Osteoblast (primary cell): Measurements from ENCODE around the gene PPARG. TPM values are rescaled to one million over a fixed set of nuclear protein-coding genes. Genes with fewer than 3 reads are reported as not detected.
"Not testable (repeated sequence)": the region's sequence is repeated elsewhere in the genome, so short reads cannot be mapped to it uniquely, and the experiment has no call there.

Experiments
- DNase-seq: peaks from one replicate; pipeline ENCODE4 v3.0.0; 2011; ENCODE audit warnings: low spot score, mixed read lengths; ENCODE audit not compliant: insufficient read length; ENCODE audit errors: missing footprints
- H2AFZ ChIP-seq: 2 replicates; pipeline ENCODE4 v1.6.0; 2011; ENCODE audit warnings: mild to moderate bottlenecking, low read length
- H3K27ac ChIP-seq: 2 replicates; pipeline ENCODE4 v1.5.1; 2011; ENCODE audit warnings: mild to moderate bottlenecking, low read depth, low read length, moderate library complexity
- H3K27me3 ChIP-seq: 2 replicates; pipeline ENCODE4 v1.6.0; 2012; ENCODE audit warnings: mild to moderate bottlenecking, control low read depth, inconsistent platforms, low read length, moderate library complexity; ENCODE audit not compliant: insufficient read depth
- H3K36me3 ChIP-seq: 2 replicates; pipeline ENCODE4 v1.5.1; 2011; ENCODE audit warnings: mild to moderate bottlenecking, low read length, control low read depth, moderate library complexity; ENCODE audit not compliant: insufficient read depth
- H3K4me1 ChIP-seq: 2 replicates; pipeline ENCODE4 v1.5.1; 2011; ENCODE audit warnings: mild to moderate bottlenecking, low read length, control low read depth, moderate library complexity; ENCODE audit not compliant: insufficient read depth
- H3K4me2 ChIP-seq: 2 replicates; pipeline ENCODE4 v1.6.0; 2011; ENCODE audit warnings: mild to moderate bottlenecking, low read length; ENCODE audit not compliant: insufficient read depth
- H3K4me3 ChIP-seq: fragments of 200-600 bp; sonication (generic); 3 replicates; pipeline ENCODE4 v1.5.1; 2012; ENCODE audit warnings: mild to moderate bottlenecking, low read length, inconsistent platforms; ENCODE audit not compliant: insufficient read depth
- H3K79me2 ChIP-seq: 2 replicates; pipeline ENCODE4 v1.6.0; 2012; ENCODE audit warnings: mild to moderate bottlenecking, low read length, control low read depth, inconsistent platforms; ENCODE audit not compliant: insufficient read depth
- H3K9me3 ChIP-seq: 2 replicates; pipeline ENCODE4 v1.5.1; 2011; ENCODE audit warnings: low read depth, low read length, control low read depth
- H4K20me1 ChIP-seq: 2 replicates; pipeline ENCODE4 v1.6.0; 2012; ENCODE audit warnings: mild to moderate bottlenecking, low read length, control low read depth; ENCODE audit not compliant: insufficient read depth
- CTCF ChIP-seq: IDR thresholded peaks from 2 replicates; pipeline ENCODE4 v1.5.1; 2011; ENCODE audit warnings: mild to moderate bottlenecking, low read depth, low read length, moderate library complexity; ENCODE audit errors: extremely low read depth
- total RNA-seq: library from RNA; depleted of rRNA; stranded (reverse); fragments of >200 nt; gene quantifications from 2 replicates; pipeline ENCODE4 v1.2.3, GENCODE V29; 2012

PPARG gene
- total RNA-seq, 1 donor, result 7.2 TPM

DNA sequence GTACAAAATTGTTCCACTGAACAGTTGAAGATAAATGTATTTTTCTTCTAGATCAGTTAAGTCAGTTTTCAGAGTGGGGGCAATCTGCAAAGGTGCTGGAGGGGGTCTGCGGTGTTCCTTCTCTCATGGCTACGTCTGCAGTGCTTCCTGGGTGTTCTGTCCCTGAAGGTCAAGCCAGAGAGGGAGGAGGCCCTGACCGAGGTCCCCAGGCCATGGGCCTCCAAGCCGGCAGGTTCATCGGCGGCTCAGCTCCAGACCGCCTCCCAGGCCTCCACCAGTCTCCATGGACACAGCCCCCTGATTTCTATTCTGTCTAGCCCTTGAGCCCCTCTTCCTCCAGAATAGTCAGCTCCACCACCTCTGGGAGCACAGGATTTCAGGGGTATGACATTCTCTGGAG lies 166.9 kb downstream of the PPARG start:
- Histone ChIP-seq H3K4me3 (no peak overlapping the region), H3K36me3 (no peaks in the 10 kb centered on the region), H3K9me3 (no peaks in the 10 kb centered on the region), H4K20me1 (no peaks in the 10 kb centered on the region), H3K4me1 (peaks cover 12% of the 10 kb centered on the region), H3K79me2 (no peaks in the 10 kb centered on the region), H2AFZ (no peak overlapping the region), H3K27me3 (no peaks in the 10 kb centered on the region), H3K4me2 (no peak overlapping the region), H3K27ac (no peak overlapping the region)
- no peak for DNase-seq
- no peak for TF ChIP-seq CTCF

GRCh38 chr3:12456441-12456840 lies 167.6 kb downstream of the PPARG start:
- no peak overlapping the region for H2AFZ ChIP-seq

GRCh38 chr3:12457380-12457779 lies 168.5 kb downstream of the PPARG start:
- not testable (repeated sequence) for H3K36me3 ChIP-seq

More at GRCh38 chr3:12456441-12456840, 167.6 kb downstream of the PPARG start:
- H3K4me3 ChIP-seq, result no peak overlapping the region
- no peaks in the 10 kb centered on the region for H3K36me3 ChIP-seq
- no peaks in the 10 kb centered on the region for H3K79me2 ChIP-seq
- H3K27me3 ChIP-seq, result no peaks in the 10 kb centered on the region
- peaks cover 12% of the 10 kb centered on the region for H3K4me1 ChIP-seq
- no peak overlapping the region for H3K4me2 ChIP-seq
- H4K20me1 ChIP-seq, result no peaks in the 10 kb centered on the region
- H3K9me3 ChIP-seq, result no peaks in the 10 kb centered on the region
- DNase-seq, result no peak
- no peak for TF ChIP-seq CTCF
- no peak overlapping the region for H3K27ac ChIP-seq

DNA sequence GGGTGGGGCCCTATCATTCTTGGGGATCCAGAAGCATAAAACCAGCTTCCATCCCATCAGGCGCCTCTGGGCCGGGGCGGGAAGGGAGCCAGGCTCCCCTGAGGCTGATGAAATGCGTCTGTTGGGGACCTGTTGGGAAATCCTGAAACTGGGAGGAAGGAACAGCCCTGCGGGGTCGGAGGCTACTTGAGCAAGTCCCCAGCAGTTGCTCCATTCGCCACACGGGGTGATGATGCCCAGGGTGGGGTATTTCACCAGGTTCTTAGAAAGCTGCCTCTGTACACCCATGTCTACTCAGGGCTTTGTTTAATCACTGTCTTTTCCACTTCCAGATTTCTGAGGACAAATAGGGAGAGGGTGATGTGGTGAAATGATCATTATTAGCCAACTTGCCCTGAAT lies 170.0 kb downstream of the PPARG start:
- DNase-seq, result no peak
- H3K4me1 ChIP-seq, result peaks cover 12% of the 10 kb centered on the region
- TF ChIP-seq CTCF, result no peak

More at GRCh38 chr3:12457380-12457779, 168.5 kb downstream of the PPARG start:
- not testable (repeated sequence) for DNase-seq, H3K27ac ChIP-seq, H4K20me1 ChIP-seq, H3K27me3 ChIP-seq, H3K4me3 ChIP-seq, H3K9me3 ChIP-seq, H3K4me2 ChIP-seq, H3K79me2 ChIP-seq, H2AFZ ChIP-seq
- peaks cover 12% of the 10 kb centered on the region for H3K4me1 ChIP-seq

More for the DNA sequence above, 170.0 kb downstream of the PPARG start:
- H2AFZ ChIP-seq, result no peak overlapping the region
- no peaks in the 10 kb centered on the region for H3K27me3 ChIP-seq
- no peak overlapping the region for H3K4me3 ChIP-seq
- no peak overlapping the region for H3K4me2 ChIP-seq
- no peaks in the 10 kb centered on the region for H3K79me2 ChIP-seq
- H4K20me1 ChIP-seq, result no peaks in the 10 kb centered on the region
- no peaks in the 10 kb centered on the region for H3K9me3 ChIP-seq
- no peaks in the 10 kb centered on the region for H3K36me3 ChIP-seq
- H3K27ac ChIP-seq, result no peak overlapping the region
